ENCODE data around the gene GNL1. TPM values are rescaled to one million over a fixed set of nuclear protein-coding genes. Genes with fewer than 3 reads are reported as not detected.
"Not testable (repeated sequence)": the region's sequence is repeated elsewhere in the genome, so short reads cannot be mapped to it uniquely, and the experiment has no call there.

GNL1 gene
- total RNA-seq, 1 donor from 2014 or later, result 61.5 TPM

DNA sequence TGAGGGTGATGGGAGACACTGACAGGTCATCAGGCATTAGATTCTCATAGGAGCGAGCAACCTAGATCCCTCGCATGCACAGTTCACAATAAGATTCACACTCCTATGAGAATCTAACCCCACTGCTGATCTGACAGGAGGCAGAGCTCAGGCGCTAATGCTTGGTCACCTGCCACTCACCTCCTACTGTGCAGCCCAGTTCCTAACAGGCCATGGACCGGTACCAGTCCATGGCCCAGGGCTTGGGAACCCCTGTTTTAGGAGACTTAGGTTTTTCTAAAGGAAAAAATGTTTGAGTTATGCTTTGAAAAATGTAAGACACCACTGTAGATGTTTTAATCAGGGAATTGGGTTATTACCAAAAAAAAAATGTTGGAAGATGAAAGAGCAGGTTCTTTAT lies 60.3 kb downstream of the GNL1 start:
- no peak overlapping the region for H3K27ac Mint-ChIP-seq (ENCODE audit: unreplicated experiment)
- no peaks in the 10 kb centered on the region for H3K27me3 Mint-ChIP-seq (ENCODE audit: low read depth)
- peaks cover 10% of the 10 kb centered on the region for H3K36me3 Mint-ChIP-seq (ENCODE audit: low read depth)
- TF ChIP-seq, protein P1, sequence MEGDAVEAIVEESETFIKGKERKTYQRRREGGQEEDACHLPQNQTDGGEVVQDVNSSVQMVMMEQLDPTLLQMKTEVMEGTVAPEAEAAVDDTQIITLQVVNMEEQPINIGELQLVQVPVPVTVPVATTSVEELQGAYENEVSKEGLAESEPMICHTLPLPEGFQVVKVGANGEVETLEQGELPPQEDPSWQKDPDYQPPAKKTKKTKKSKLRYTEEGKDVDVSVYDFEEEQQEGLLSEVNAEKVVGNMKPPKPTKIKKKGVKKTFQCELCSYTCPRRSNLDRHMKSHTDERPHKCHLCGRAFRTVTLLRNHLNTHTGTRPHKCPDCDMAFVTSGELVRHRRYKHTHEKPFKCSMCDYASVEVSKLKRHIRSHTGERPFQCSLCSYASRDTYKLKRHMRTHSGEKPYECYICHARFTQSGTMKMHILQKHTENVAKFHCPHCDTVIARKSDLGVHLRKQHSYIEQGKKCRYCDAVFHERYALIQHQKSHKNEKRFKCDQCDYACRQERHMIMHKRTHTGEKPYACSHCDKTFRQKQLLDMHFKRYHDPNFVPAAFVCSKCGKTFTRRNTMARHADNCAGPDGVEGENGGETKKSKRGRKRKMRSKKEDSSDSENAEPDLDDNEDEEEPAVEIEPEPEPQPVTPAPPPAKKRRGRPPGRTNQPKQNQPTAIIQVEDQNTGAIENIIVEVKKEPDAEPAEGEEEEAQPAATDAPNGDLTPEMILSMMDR (IDR thresholded peaks at IDR 0.05), result no peak
- H3K4me1 Mint-ChIP-seq (ENCODE audit: low read depth), result peaks cover 8% of the 10 kb centered on the region
- no peak for DNase-seq (ENCODE audit: low spot score)
- H3K9me3 Mint-ChIP-seq (ENCODE audit: low read depth), result no peaks in the 10 kb centered on the region
- H3K4me3 Mint-ChIP-seq (ENCODE audit: unreplicated experiment), result no peak overlapping the region

DNA sequence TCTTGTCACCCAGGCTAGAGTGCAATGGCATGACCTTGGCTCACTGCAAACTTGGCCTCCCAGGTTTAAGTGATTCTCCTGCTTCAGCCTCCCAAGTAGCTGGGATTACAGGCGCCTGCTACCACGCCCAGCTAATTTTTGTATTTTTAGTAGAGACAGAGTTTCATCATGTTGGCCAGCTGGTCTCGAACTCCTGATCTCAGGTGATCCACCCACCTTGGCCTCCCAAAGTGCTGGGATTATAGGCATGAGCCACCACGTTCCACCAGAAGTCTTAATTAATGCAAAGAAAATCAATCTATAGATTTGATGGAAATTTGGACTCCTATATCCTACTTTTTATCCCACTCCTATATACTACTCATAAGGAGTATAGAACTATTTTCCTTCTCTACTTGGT lies 61.2 kb downstream of the GNL1 start:
- not testable (repeated sequence) for H3K4me3 Mint-ChIP-seq (ENCODE audit: unreplicated experiment); H3K9me3 Mint-ChIP-seq (ENCODE audit: low read depth); DNase-seq (ENCODE audit: low spot score); H3K27ac Mint-ChIP-seq (ENCODE audit: unreplicated experiment); H3K4me1 Mint-ChIP-seq (ENCODE audit: low read depth); H3K27me3 Mint-ChIP-seq (ENCODE audit: low read depth)
- peaks cover 13% of the 10 kb centered on the region for H3K36me3 Mint-ChIP-seq (ENCODE audit: low read depth)

DNA sequence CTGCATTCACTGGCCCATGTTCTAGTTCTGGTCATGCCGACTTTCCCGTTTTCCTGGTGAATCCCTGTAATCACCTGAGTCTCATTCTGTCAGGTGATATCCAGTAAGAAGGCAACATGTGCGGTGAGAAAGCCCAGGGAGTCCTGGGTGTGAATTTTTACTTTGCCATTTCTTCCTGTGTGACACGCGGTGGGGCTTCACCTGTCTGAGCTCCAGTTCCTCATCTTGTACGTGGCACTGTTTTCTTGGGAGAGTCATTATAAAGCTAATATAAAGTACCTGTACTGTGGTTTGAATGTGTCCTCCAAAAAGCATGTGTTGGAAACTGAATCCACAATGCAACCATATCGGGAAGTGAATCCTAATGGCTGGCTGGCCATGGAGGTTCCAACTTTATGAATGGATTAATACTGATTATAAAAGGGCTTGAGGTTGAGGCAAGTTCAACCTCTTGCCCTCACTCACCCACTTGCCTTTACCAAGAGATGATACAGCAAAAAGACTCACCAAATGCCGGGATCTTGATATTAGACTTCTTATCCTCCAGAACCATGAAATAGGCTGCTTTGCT lies 61.9 kb downstream of the GNL1 start:
- Mint-ChIP-seq H3K4me1 (ENCODE audit: low read depth) (peaks cover 11% of the 10 kb centered on the region), H3K27ac (ENCODE audit: unreplicated experiment) (no peak overlapping the region), H3K27me3 (ENCODE audit: low read depth) (no peaks in the 10 kb centered on the region), H3K4me3 (ENCODE audit: unreplicated experiment) (no peak overlapping the region), H3K36me3 (ENCODE audit: low read depth) (peaks cover 15% of the 10 kb centered on the region), H3K9me3 (ENCODE audit: low read depth) (no peaks in the 10 kb centered on the region)
- TF ChIP-seq, protein P1 (IDR thresholded peaks at IDR 0.05), result no peak
- no peak for DNase-seq (ENCODE audit: low spot score)

DNA sequence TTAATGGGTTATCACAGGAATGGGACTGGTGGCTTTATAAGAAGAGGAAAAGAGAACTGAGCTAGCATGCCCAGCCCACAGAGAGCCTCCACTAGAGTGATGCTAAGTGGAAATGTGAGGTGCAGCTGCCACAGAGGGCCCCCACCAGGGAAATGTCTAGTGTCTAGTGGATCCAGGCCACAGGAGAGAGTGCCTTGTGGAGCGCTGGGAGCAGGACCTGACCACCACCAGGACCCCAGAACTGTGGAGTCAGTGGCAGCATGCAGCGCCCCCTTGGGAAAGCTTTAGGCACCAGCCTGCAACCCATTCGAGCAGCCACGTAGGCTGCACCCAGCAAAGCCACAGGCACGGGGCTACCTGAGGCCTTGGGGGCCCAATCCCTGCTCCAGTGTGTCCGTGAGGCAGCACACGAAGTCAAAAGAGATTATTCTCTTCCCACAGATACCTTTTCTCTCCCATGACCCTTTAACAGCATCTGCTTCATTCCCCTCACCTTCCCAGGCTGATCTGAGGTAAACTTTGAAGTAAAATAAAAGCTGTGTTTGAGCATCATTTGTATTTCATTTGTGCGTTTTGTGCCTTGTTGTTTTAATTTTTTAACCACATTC lies 62.5 kb downstream of the GNL1 start:
- DNase-seq (ENCODE audit: low spot score), result no peak
- H3K27me3 Mint-ChIP-seq (ENCODE audit: low read depth), result no peaks in the 10 kb centered on the region
- TF ChIP-seq, protein P1 (IDR thresholded peaks at IDR 0.05), result peak; percentile 32
- no peak overlapping the region for H3K27ac Mint-ChIP-seq (ENCODE audit: unreplicated experiment)
- no peak overlapping the region for H3K4me3 Mint-ChIP-seq (ENCODE audit: unreplicated experiment)
- peaks cover 15% of the 10 kb centered on the region for H3K36me3 Mint-ChIP-seq (ENCODE audit: low read depth)
- peaks cover 15% of the 10 kb centered on the region for H3K4me1 Mint-ChIP-seq (ENCODE audit: low read depth)
- no peaks in the 10 kb centered on the region for H3K9me3 Mint-ChIP-seq (ENCODE audit: low read depth)

DNA sequence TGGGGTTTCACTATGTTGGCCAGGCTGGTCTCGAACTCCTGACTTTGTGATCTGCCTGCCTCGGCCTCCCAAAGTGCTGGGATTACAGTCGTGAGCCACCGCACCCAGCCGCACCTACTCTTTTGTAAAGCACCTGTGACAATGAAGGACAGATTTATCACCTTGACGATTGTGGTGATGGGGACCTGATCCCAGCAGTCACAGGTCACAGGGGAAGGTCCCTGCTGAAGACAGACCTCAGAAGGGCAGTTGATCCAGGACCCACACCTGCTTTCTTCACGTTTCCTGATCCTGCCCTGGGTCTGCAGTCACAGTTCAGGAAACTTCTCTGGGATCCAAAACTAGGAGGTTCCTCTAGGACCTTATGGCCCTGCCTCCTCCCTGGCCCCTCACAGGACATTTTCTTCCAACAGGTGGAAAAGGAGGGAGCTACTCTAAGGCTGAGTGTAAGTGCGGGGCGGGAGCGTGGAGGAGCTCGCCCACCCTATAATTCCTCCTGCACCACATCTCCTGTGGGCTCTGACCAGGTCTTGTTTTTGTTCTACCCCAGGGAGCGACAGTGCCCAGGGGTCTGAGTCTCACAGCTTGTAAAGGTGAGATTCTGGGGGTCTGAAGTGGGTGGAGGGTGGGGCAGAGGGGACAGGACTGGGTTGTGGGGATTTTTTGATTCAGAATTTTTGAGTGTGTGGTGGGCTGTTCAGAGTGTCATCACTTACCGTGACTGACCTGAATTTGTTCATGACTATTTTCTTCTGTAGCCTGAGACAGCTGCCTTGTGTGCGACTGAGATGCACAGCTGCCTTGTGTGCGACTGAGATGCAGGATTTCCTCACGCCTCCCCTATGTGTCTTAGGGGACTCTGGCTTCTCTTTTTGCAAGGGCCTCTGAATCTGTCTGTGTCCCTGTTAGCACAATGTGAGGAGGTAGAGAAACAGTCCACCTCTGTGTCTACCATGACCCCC lies 64.0 kb downstream of the GNL1 start:
- TF ChIP-seq, protein P1 (IDR thresholded peaks at IDR 0.05), result no peak

More for the DNA sequence above, 64.0 kb downstream of the GNL1 start:
- DNase-seq (ENCODE audit: low spot score), result no peak
- H3K27ac Mint-ChIP-seq (ENCODE audit: unreplicated experiment), result peak overlapping the region; percentile 17
- peaks cover 15% of the 10 kb centered on the region for H3K4me1 Mint-ChIP-seq (ENCODE audit: low read depth)
- H3K4me3 Mint-ChIP-seq (ENCODE audit: unreplicated experiment), result no peak overlapping the region
- H3K36me3 Mint-ChIP-seq (ENCODE audit: low read depth), result peaks cover 15% of the 10 kb centered on the region
- H3K27me3 Mint-ChIP-seq (ENCODE audit: low read depth), result no peaks in the 10 kb centered on the region
- no peaks in the 10 kb centered on the region for H3K9me3 Mint-ChIP-seq (ENCODE audit: low read depth)

Small RNA genes lying within 50 kb of the gene (microRNA-seq; reads per million reads assigned to microRNA genes)
- gene MIR877 (ENCODE audit: borderline number of aligned reads), result 126 reads per million, percentile 59 among the genes with 10 or more reads in this experiment

Other genes with a start within 250 kb of the GNL1 start
- 12.5 to 14.8 TPM (median 13.7 TPM) in 3 replicates for gene TRIM39, start 229.6 kb downstream of the GNL1 start, total RNA-seq
- 38.4 to 41.8 TPM (median 39.7 TPM) in 3 replicates for gene RPP21, start 211.3 kb downstream of the GNL1 start, total RNA-seq
- 89.9 to 93.8 TPM (median 93.2 TPM) in 3 replicates for gene HLA-E, start 67.0 kb downstream of the GNL1 start, total RNA-seq
- gene PRR3, start 806 bp upstream of the GNL1 start, total RNA-seq, result 8.6 to 13.6 TPM (median 9.9 TPM) in 3 replicates
- 51.9 to 66.1 TPM (median 53.0 TPM) in 3 replicates for gene ABCF1, start 15.0 kb upstream of the GNL1 start, total RNA-seq
- gene PPP1R10, start 60.8 kb upstream of the GNL1 start, total RNA-seq, result 57.1 to 64.5 TPM (median 58.2 TPM) in 3 replicates
- 23.3 to 25.4 TPM (median 24.7 TPM) in 3 replicates for gene MRPS18B, start 61.4 kb upstream of the GNL1 start, total RNA-seq
- 11.4 to 18.7 TPM (median 12.5 TPM) in 3 replicates for gene ATAT1, start 70.4 kb upstream of the GNL1 start, total RNA-seq
- 11.5 to 18.3 TPM (median 13.4 TPM) in 3 replicates for gene C6orf136, start 90.6 kb upstream of the GNL1 start, total RNA-seq
- 20.4 to 29.6 TPM (median 22.6 TPM) in 3 replicates for gene DHX16, start 116.5 kb upstream of the GNL1 start, total RNA-seq
- gene PPP1R18, start 130.2 kb upstream of the GNL1 start, total RNA-seq, result 99.9 to 171 TPM (median 165 TPM) in 3 replicates
- 18.6 to 26.3 TPM (median 20.0 TPM) in 3 replicates for gene NRM, start 134.5 kb upstream of the GNL1 start, total RNA-seq
- gene MDC1, start 160.8 kb upstream of the GNL1 start, total RNA-seq, result 25.5 to 33.5 TPM (median 33.1 TPM) in 3 replicates
- 681 to 975 TPM (median 692 TPM) in 3 replicates for gene TUBB, start 163.9 kb upstream of the GNL1 start, total RNA-seq
- 66.8 to 72.7 TPM (median 69.1 TPM) in 3 replicates for gene FLOT1, start 186.2 kb upstream of the GNL1 start, total RNA-seq
- 332 to 354 TPM (median 333 TPM) in 3 replicates for gene IER3, start 188.1 kb upstream of the GNL1 start, total RNA-seq

Measured in chondrocyte (in vitro differentiated cells).